GM12801 (cell line): ENCODE results near the gene PRELID1.

Source experiments
- CTCF ChIP-seq: IDR thresholded peaks from one replicate; pipeline ENCODE4 v1.5.1; 2011; ENCODE audit warnings: control low read depth; ENCODE audit not compliant: insufficient read length; ENCODE audit errors: extremely low read depth

PRELID1 gene

GRCh38 chr5:177269976-177270375 lies 33.6 kb upstream of the PRELID1 start:
- no peak for TF ChIP-seq CTCF

- no peak for TF ChIP-seq CTCF
Measured at GRCh38 chr5:177270653-177271052, 32.9 kb upstream of the PRELID1 start.

- TF ChIP-seq CTCF = no peak
Measured at GRCh38 chr5:177271113-177271512, 32.5 kb upstream of the PRELID1 start.

- TF ChIP-seq CTCF = no peak
Measured at GRCh38 chr5:177275883-177276282, 27.7 kb upstream of the PRELID1 start.

GRCh38 chr5:177276886-177277285 lies 26.7 kb upstream of the PRELID1 start:
- TF ChIP-seq CTCF = no peak

- no peak for TF ChIP-seq CTCF
Measured at GRCh38 chr5:177288191-177288590, 15.4 kb upstream of the PRELID1 start.

GRCh38 chr5:177290816-177291596 lies 12.6 kb upstream of the PRELID1 start:
- TF ChIP-seq CTCF = no peak
